Endothelial cell (in vitro differentiated cells): ENCODE results near the gene KRTAP3-2. TPM values are rescaled to one million over a fixed set of nuclear protein-coding genes. Genes with fewer than 3 reads are reported as not detected.

Source experiments
- DNase-seq: peaks from one replicate; pipeline ENCODE4 v3.0.0; 2021; ENCODE audit warnings: low spot score
- H3K27ac Mint-ChIP-seq: one replicate; pipeline ENCODE4 v1.8.0; 2021; ENCODE audit warnings: mixed read lengths, inconsistent platforms; ENCODE audit not compliant: unreplicated experiment
- H3K27me3 Mint-ChIP-seq: one replicate; pipeline ENCODE4 v1.8.0; 2021; ENCODE audit warnings: mild to moderate bottlenecking, moderate library complexity, mixed read lengths, inconsistent platforms; ENCODE audit not compliant: unreplicated experiment
- H3K36me3 Mint-ChIP-seq: one replicate; pipeline ENCODE4 v1.8.0; 2021; ENCODE audit warnings: mild to moderate bottlenecking, low read depth, mixed read lengths, inconsistent platforms; ENCODE audit not compliant: unreplicated experiment
- H3K4me1 Mint-ChIP-seq: one replicate; pipeline ENCODE4 v1.8.0; 2021; ENCODE audit warnings: mild to moderate bottlenecking, mixed read lengths, inconsistent platforms; ENCODE audit not compliant: unreplicated experiment
- H3K4me3 Mint-ChIP-seq: one replicate; pipeline ENCODE4 v1.8.0; 2021; ENCODE audit warnings: mild to moderate bottlenecking, mixed read lengths, inconsistent platforms; ENCODE audit not compliant: unreplicated experiment
- H3K9me3 Mint-ChIP-seq: one replicate; pipeline ENCODE4 v1.8.0; 2021; ENCODE audit warnings: mixed read lengths, inconsistent platforms; ENCODE audit not compliant: unreplicated experiment
- total RNA-seq: library from RNA; stranded (reverse); fragmentation: NEBNext Ultra II Directional; extraction: Animal tissue kit (Norgen Biotek cat#: 25700); gene quantifications from one replicate; pipeline ENCODE4 v1.2.1, GENCODE V29; 2021; ENCODE audit not compliant: unreplicated experiment
- TF ChIP-seq, protein P1 (sequence below): fragments of 200-600 bp; sonication (generic); IDR thresholded peaks from one replicate; pipeline ENCODE4 v1.5.0; 2021; ENCODE audit warnings: antibody characterized with exemption; ENCODE audit not compliant: unreplicated experiment

KRTAP3-2 gene
- total RNA-seq, 1 donor from 2014 or later = not detected

DNA sequence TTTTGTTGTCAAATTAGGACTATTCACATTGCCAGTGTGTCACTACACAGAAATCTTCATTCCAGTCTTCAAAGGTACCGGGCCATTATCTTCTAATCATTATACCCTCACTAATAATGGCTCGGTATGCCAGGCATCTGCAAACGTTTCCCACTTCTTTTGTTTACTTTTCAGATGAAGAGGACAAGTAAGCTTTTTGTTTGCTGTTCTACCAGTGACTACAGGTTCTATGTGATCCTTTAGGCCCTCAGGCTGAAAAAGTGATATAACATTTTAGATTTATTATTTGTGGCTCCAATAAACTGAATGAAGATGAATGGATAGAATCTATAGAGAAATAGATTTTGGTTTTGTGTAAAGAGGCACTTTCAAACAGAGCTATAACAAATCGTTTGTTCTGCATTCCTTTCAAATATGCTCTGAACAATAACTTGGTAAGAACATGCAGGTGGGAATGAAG, 9.6 kb upstream of the KRTAP3-2 start:
- Mint-ChIP-seq H3K36me3 (no peaks in the 10 kb centered on the region), H3K4me3 (no peak overlapping the region), H3K27me3 (no peaks in the 10 kb centered on the region), H3K4me1 (no peaks in the 10 kb centered on the region), H3K9me3 (no peaks in the 10 kb centered on the region), H3K27ac (no peak overlapping the region)
- TF ChIP-seq, protein P1, sequence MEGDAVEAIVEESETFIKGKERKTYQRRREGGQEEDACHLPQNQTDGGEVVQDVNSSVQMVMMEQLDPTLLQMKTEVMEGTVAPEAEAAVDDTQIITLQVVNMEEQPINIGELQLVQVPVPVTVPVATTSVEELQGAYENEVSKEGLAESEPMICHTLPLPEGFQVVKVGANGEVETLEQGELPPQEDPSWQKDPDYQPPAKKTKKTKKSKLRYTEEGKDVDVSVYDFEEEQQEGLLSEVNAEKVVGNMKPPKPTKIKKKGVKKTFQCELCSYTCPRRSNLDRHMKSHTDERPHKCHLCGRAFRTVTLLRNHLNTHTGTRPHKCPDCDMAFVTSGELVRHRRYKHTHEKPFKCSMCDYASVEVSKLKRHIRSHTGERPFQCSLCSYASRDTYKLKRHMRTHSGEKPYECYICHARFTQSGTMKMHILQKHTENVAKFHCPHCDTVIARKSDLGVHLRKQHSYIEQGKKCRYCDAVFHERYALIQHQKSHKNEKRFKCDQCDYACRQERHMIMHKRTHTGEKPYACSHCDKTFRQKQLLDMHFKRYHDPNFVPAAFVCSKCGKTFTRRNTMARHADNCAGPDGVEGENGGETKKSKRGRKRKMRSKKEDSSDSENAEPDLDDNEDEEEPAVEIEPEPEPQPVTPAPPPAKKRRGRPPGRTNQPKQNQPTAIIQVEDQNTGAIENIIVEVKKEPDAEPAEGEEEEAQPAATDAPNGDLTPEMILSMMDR = no peak
- no peak for DNase-seq

DNA sequence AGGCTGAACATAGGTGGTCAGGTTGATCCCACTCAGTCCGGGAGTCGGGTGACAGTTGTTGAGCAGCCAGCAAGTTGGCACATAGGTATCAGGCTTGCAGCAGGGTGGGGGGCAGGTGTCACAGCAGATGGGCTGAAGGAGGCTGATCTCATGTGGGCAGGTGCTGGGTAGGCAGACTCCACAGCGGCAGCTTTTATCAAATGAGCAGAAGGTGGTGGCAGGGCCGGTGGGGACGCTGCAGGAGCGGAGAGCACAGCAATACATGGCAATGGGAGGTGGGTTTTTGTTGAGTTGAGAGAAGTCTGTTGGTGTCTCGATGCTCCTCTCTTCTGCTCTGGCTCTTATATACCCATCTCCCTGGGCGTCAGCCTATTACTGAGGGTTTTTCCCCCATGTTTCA, 9.1 kb upstream of the KRTAP3-2 start, which contains the start of gene KRTAP3-1:
TSS of gene KRTAP3-1 (minus strand) at position 318 of the 400 bp plus-strand sequence. CDS start at position 264, 54 bp downstream.
- Mint-ChIP-seq H3K36me3 (no peaks in the 10 kb centered on the region), H3K9me3 (no peaks in the 10 kb centered on the region), H3K27me3 (no peaks in the 10 kb centered on the region), H3K27ac (no peak within 1 kb of the TSS), H3K4me1 (no peaks in the 10 kb centered on the region), H3K4me3 (no peak within 1 kb of the TSS)
- DNase-seq = no peak
- TF ChIP-seq, protein P1 = no peak

DNA sequence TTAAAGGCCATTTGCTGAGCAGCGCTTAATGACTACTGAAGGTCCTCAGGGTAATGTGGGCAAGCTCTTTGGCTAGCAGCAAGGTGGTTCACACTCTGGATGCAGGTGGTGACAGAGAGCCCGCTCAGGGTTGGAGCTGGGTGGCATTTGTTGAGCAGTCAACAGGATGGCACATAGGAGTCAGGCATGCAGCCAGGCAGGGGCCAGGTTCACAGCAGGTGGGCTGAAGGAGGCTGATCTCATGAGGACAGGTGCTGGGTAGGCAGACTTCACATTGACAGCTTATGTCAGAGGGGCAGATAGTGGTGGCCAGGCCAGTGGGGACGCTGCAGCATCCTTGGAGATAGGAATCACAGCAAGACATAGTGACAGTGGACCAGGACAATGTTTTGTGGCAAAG, 4.7 kb upstream of the KRTAP3-2 start:
- Mint-ChIP-seq H3K27ac (no peak overlapping the region), H3K27me3 (peaks cover 2% of the 10 kb centered on the region), H3K4me1 (no peaks in the 10 kb centered on the region), H3K4me3 (no peak overlapping the region), H3K9me3 (no peaks in the 10 kb centered on the region), H3K36me3 (no peaks in the 10 kb centered on the region)
- DNase-seq = no peak
- TF ChIP-seq, protein P1 = no peak

DNA sequence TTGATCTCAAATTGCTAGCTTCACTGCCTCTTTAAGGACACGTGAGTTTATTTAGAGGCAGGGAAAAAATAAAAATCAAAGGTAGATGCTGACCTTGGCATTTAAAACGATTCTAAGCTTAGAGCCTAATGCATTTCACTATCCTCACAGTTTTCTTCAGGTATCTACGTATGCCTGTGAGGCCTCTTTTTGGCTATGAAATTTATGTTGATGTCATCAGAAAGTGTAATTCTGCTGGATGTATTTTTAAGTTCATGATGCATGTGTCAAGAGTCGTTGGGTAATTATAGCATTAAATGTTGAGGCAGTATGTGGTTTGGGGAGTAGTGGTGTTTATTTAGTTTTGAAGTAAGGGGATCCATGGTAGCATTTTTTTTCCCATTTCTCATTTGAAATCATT, 4.2 kb upstream of the KRTAP3-2 start:
- no peaks in the 10 kb centered on the region for H3K4me1 Mint-ChIP-seq
- TF ChIP-seq, protein P1 = no peak
- no peaks in the 10 kb centered on the region for H3K36me3 Mint-ChIP-seq
- no peaks in the 10 kb centered on the region for H3K9me3 Mint-ChIP-seq
- peaks cover 2% of the 10 kb centered on the region for H3K27me3 Mint-ChIP-seq
- no peak overlapping the region for H3K4me3 Mint-ChIP-seq
- no peak for DNase-seq
- no peak overlapping the region for H3K27ac Mint-ChIP-seq

DNA sequence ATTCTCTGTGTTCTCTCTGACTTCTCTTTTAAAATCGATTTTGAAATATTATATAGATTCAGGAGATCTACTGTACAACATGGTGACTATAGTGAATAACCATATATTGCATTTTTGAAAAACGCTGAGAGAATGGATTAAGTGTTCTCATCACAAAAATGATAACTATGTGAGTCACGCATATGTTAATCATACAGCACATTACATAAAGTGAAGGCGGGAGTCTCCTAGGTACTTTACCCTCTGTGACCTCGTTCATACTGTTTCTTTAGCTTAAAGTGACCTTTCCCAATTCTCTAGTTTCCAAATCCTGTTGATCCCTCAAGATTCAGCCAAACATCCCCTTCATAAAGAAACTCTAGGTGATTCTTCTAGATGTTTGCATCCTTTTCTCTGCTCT, 3.1 kb upstream of the KRTAP3-2 start:
- no peaks in the 10 kb centered on the region for H3K9me3 Mint-ChIP-seq
- DNase-seq = no peak

More for the DNA sequence above, 3.1 kb upstream of the KRTAP3-2 start:
- no peaks in the 10 kb centered on the region for H3K4me1 Mint-ChIP-seq
- peaks cover 2% of the 10 kb centered on the region for H3K27me3 Mint-ChIP-seq
- TF ChIP-seq, protein P1 = no peak
- no peak overlapping the region for H3K4me3 Mint-ChIP-seq
- H3K27ac Mint-ChIP-seq = no peak overlapping the region
- H3K36me3 Mint-ChIP-seq = no peaks in the 10 kb centered on the region
